T-helper 17 cell (primary cell): ENCODE measurements around the gene VSNL1. TPM values are rescaled to one million over a fixed set of nuclear protein-coding genes. Genes with fewer than 3 reads are reported as not detected.

Experiments
- total RNA-seq, 4 donors: library from RNA in 2 of 4; stranded (reverse) in 2 of 4; gene quantifications; one replicate each; pipeline ENCODE4 v1.2.3 and lab custom pipeline; 2022 to 2026

VSNL1 gene
- total RNA-seq, 2 donors from 2014 or later = not detected

Other genes starting within 250 kb of the VSNL1 start
- gene RAD51AP2, start 22.3 kb upstream of the VSNL1 start, total RNA-seq = not detected
- gene SMC6, start 213.1 kb downstream of the VSNL1 start, total RNA-seq = 10 to 100 TPM; 14.1 to 14.4 TPM
- 10 to 100 TPM in 1 of 2 donors, 1 to 10 TPM in 1; 7.2 to 10.7 TPM for gene GEN1, start 213.4 kb downstream of the VSNL1 start, total RNA-seq